T-cell (primary cell): ENCODE measurements around the gene SPOCK2. TPM values are rescaled to one million over a fixed set of nuclear protein-coding genes. Genes with fewer than 3 reads are reported as not detected.
A peak's percentile ranks its signal among the peaks of the same experiment; 100 is the strongest.

ENCODE experiments used
- ATAC-seq, 4 experiments: fragments of 200-7000 bp in 3 of 4; fragments of 150-1000 bp in 1 of 4; cut with Tn5 transposase; replicated peaks in 1 of 4; 1 replicate in 3 of 4; 2 replicates in 1 of 4; pipeline ENCODE4 v1.10.0; 2021; ENCODE audit warnings: moderate library complexity in 3 of 4, mild to moderate bottlenecking in 2 of 4, moderate number of reproducible peaks in 1 of 4
- CTCF ChIA-PET, 2 donors: fragments of 300-600 bp; sonication (Branson Sonifier 250); formaldehyde crosslinking; loops; one replicate each; lab custom pipeline; 2022; ENCODE audit warnings: antibody characterized with exemption in 2 of 2; lab: Charles Lee
- POLR2A ChIA-PET, 2 donors: fragments of 300-600 bp; sonication (Branson Sonifier 250); formaldehyde crosslinking; loops; one replicate each; lab custom pipeline; 2022; ENCODE audit warnings: antibody characterized with exemption in 2 of 2; lab: Charles Lee
- DNase-seq, 35 experiments: peaks; one replicate each; pipeline versions ENCODE4 v3.0.0 to v3.0.0-alpha.2; 2013 to 2023
- H3K27ac ChIP-seq: one replicate; pipeline ENCODE4 v1.5.1; 2013; ENCODE audit warnings: low read length
- H3K27me3 ChIP-seq, 2 experiments: replicated peaks in 1 of 2; 1 replicate in 1 of 2; 2 replicates in 1 of 2; pipeline versions ENCODE4 v1.6.1 to v1.7.0; 2013; ENCODE audit warnings: low read length in 1 of 2, mixed read lengths in 1 of 2; ENCODE audit not compliant: control insufficient read depth in 2 of 2, insufficient read depth in 2 of 2; ENCODE audit errors: extremely low read depth in 1 of 2
- H3K36me3 ChIP-seq, 2 donors: 1 replicate in 1 of 2; 2 replicates in 1 of 2; pipeline versions ENCODE4 v1.6.1 to v1.7.0; 2013; ENCODE audit warnings: low read length in 1 of 2; ENCODE audit not compliant: control insufficient read depth in 2 of 2, insufficient read depth in 1 of 2; ENCODE audit errors: extremely low read depth in 1 of 2
- H3K4me1 ChIP-seq, 2 experiments: 1 replicate in 1 of 2; 2 replicates in 1 of 2; pipeline versions ENCODE4 v1.6.1 to v1.7.0; 2013; ENCODE audit warnings: low read length in 2 of 2, mixed read lengths in 1 of 2; ENCODE audit not compliant: insufficient read depth in 2 of 2, control insufficient read depth in 1 of 2; ENCODE audit errors: extremely low read depth in 1 of 2
- H3K4me3 ChIP-seq, 2 donors: 1 replicate in 1 of 2; 2 replicates in 1 of 2; pipeline versions ENCODE4 v1.5.1 to v1.7.0; 2013; ENCODE audit warnings: mild to moderate bottlenecking in 2 of 2, low read length in 1 of 2, moderate library complexity in 1 of 2; ENCODE audit not compliant: control insufficient read depth in 1 of 2; ENCODE audit errors: extremely low read depth in 1 of 2
- H3K9me3 ChIP-seq: 2 replicates; pipeline ENCODE4 v1.7.0; 2013
- H3K27ac Mint-ChIP-seq, 2 donors: one replicate each; pipeline ENCODE4 v1.8.0; 2020 to 2021; ENCODE audit warnings: mild to moderate bottlenecking in 2 of 2, mixed read lengths in 2 of 2
- H3K27me3 Mint-ChIP-seq, 2 donors: one replicate each; pipeline ENCODE4 v1.8.0; 2021 to 2022; ENCODE audit warnings: mixed read lengths in 2 of 2
- H3K36me3 Mint-ChIP-seq: one replicate; pipeline ENCODE4 v1.8.0; 2021; ENCODE audit warnings: mixed read lengths
- H3K4me1 Mint-ChIP-seq, 3 donors: one replicate each; pipeline ENCODE4 v1.8.0; 2020 to 2022; ENCODE audit warnings: mixed read lengths in 3 of 3, mild to moderate bottlenecking in 1 of 3
- H3K4me3 Mint-ChIP-seq, 3 donors: one replicate each; pipeline ENCODE4 v1.8.0; 2020 to 2022; ENCODE audit warnings: mild to moderate bottlenecking in 3 of 3, mixed read lengths in 3 of 3, moderate library complexity in 3 of 3
- H3K9me3 Mint-ChIP-seq, 3 donors: one replicate each; pipeline ENCODE4 v1.8.0; 2020 to 2022; ENCODE audit warnings: mixed read lengths in 3 of 3
- whole genome bisulfite sequencing: methylation state at CpG from one replicate; pipeline ENCODE4 v1.1.5; 2013; ENCODE audit warnings: missing lambda C conversion rate; ENCODE audit not compliant: insufficient coverage; 5-methylcytosine and 5-hydroxymethylcytosine counted together
- total RNA-seq, 35 experiments: library from RNA in 6 of 35; stranded (reverse) in 6 of 35; fragments of 120-200 nt in 1 of 35; gene quantifications; one replicate each; pipeline versions ENCODE4 v1.2.1 to v1.2.4 and lab custom pipeline; 2013 to 2026

Gene SPOCK2
- total RNA-seq, 5 donors from 2014 or later (not counting 1 experiment from before 2014, with no cell fraction given), result 501 to 684 (median 547) TPM

- DNase-seq (peak in 34 of 35 experiments; percentile 59 to 93 (median 82)), ATAC-seq (peak; percentile 62 to 68 (median 64))
- WGBS, result 4% methylated on average over 3 of the region's 5 CpGs
- H3K9me3 Mint-ChIP-seq, result no peaks in the 10 kb centered on the region
- Histone ChIP-seq H3K27me3 (no peaks in the 10 kb centered on the region), H3K27ac (peak overlapping the region; percentile 80), H3K36me3 (peaks cover 8 to 59% of the 10 kb centered on the region in 2 donors), H3K4me3 (peak overlapping the region; percentile 34 to 52), H3K4me1 (peaks cover 63 to 100% of the 10 kb centered on the region in 2 experiments), H3K9me3 (no peaks in the 10 kb centered on the region)
- ChIA-PET POLR2A (interaction anchor here (0.7 to 1.3 kb wide), 7 partner anchors 8 to 252 kb away, joined by 3 to 8 read pairs (median 3); partner anchors contain the start of gene SPOCK2 (in 1 of the 2)), CTCF (interaction anchor here (0.6 to 1.6 kb wide), 9 partner anchors 29 to 1925 kb away, joined by 3 to 7 read pairs (median 3); no protein-coding TSS in a partner anchor)
- H3K36me3 Mint-ChIP-seq, result peaks cover 20% of the 10 kb centered on the region
- peak overlapping the region; percentile 75 to 96 (median 76) for H3K4me3 Mint-ChIP-seq
- H3K4me1 Mint-ChIP-seq, result peaks cover 95 to 99% (median 96%) of the 10 kb centered on the region in 3 donors
- H3K27ac Mint-ChIP-seq, result peak overlapping the region; percentile 93 to 94
- H3K27me3 Mint-ChIP-seq, result no peaks in the 10 kb centered on the region
Observed at GRCh38 chr10:72079356-72079755, 9.0 kb downstream of the SPOCK2 start.

- H3K36me3 ChIP-seq, result peaks cover 10 to 64% of the 10 kb centered on the region in 2 donors
- peak overlapping the region; percentile 65 for H3K27ac ChIP-seq
- no peaks in the 10 kb centered on the region for H3K27me3 ChIP-seq
- H3K4me1 Mint-ChIP-seq, result peaks cover 93 to 97% (median 93%) of the 10 kb centered on the region in 3 donors
- no peaks in the 10 kb centered on the region for H3K9me3 Mint-ChIP-seq
- H3K27me3 Mint-ChIP-seq, result no peaks in the 10 kb centered on the region
- POLR2A ChIA-PET, result interaction anchor here (0.6 to 1.1 kb wide), 2 partner anchors 45 kb away, joined by 5 to 6 read pairs; no protein-coding TSS in a partner anchor
- peak overlapping the region; percentile 66 to 91 for H3K27ac Mint-ChIP-seq
- DNase-seq, result no peak
- peaks cover 24% of the 10 kb centered on the region for H3K36me3 Mint-ChIP-seq
- peak overlapping the region; percentile 29 to 96 (median 49) for H3K4me3 Mint-ChIP-seq
- WGBS, result 84% methylated on average over 13 of the region's 20 CpGs
- CTCF ChIA-PET, result interaction anchor here (0.5 to 1.8 kb wide), 2 partner anchors 29 to 1950 kb away, joined by 4 to 8 read pairs; no protein-coding TSS in a partner anchor
- H3K4me3 ChIP-seq, result no peak overlapping the region
- peaks cover 45 to 99% of the 10 kb centered on the region in 2 experiments for H3K4me1 ChIP-seq
- no peaks in the 10 kb centered on the region for H3K9me3 ChIP-seq
- ATAC-seq, result no peak
Observed at GRCh38 chr10:72077275-72077990, 10.9 kb downstream of the SPOCK2 start.

- Histone ChIP-seq H3K4me3 (no peak overlapping the region), H3K9me3 (no peaks in the 10 kb centered on the region), H3K36me3 (peaks cover 13 to 64% of the 10 kb centered on the region in 2 donors), H3K4me1 (peaks cover 40 to 99% of the 10 kb centered on the region in 2 experiments), H3K27ac (peak overlapping the region; percentile 65), H3K27me3 (no peaks in the 10 kb centered on the region)
- POLR2A ChIA-PET, result interaction anchor here (0.5 to 1.1 kb wide), 3 partner anchors 46 to 48 kb away, joined by 5 to 6 read pairs (median 6); no protein-coding TSS in a partner anchor
- Mint-ChIP-seq H3K4me3 (peak overlapping the region; percentile 17 to 96 (median 49)), H3K9me3 (no peaks in the 10 kb centered on the region), H3K36me3 (peaks cover 29% of the 10 kb centered on the region), H3K4me1 (peaks cover 90 to 95% (median 92%) of the 10 kb centered on the region in 3 donors), H3K27ac (peak overlapping the region; percentile 85 to 91), H3K27me3 (no peaks in the 10 kb centered on the region)
- no CpG with 5 or more reads among the region's 5 CpGs for WGBS
- CTCF ChIA-PET, result interaction anchor here in 1 of 2 donors (1.8 kb wide), 1 partner anchor 28 kb away, joined by 8 read pairs; no protein-coding TSS in a partner anchor
- DNase-seq (no peak), ATAC-seq (no peak)
Observed at GRCh38 chr10:72076756-72077155, 11.6 kb downstream of the SPOCK2 start.

GRCh38 chr10:72075376-72076115 is 12.8 kb downstream of the SPOCK2 start:
- H3K27ac Mint-ChIP-seq, result peak overlapping the region; percentile 60 to 91
- H3K4me3 Mint-ChIP-seq, result peak overlapping the region; percentile 6 to 96 (median 9)
- H3K36me3 Mint-ChIP-seq, result peaks cover 29% of the 10 kb centered on the region
- no peaks in the 10 kb centered on the region for H3K9me3 Mint-ChIP-seq
- H3K4me1 Mint-ChIP-seq, result peaks cover 83 to 92% (median 90%) of the 10 kb centered on the region in 3 donors
- Histone ChIP-seq H3K4me3 (no peak overlapping the region), H3K4me1 (peaks cover 29 to 97% of the 10 kb centered on the region in 2 experiments), H3K27ac (peak overlapping the region; percentile 65), H3K27me3 (no peaks in the 10 kb centered on the region), H3K9me3 (no peaks in the 10 kb centered on the region), H3K36me3 (peaks cover 16 to 65% of the 10 kb centered on the region in 2 donors)
- ATAC-seq (no peak), DNase-seq (peak in 1 of 35 experiments; percentile 6)
- 72% methylated on average over 8 of the region's 12 CpGs for WGBS
- POLR2A ChIA-PET, result no interaction called here
- CTCF ChIA-PET, result interaction anchor here in 1 of 2 donors (1.8 kb wide), 1 partner anchor 27 kb away, joined by 8 read pairs; no protein-coding TSS in a partner anchor
- H3K27me3 Mint-ChIP-seq, result no peaks in the 10 kb centered on the region

- Mint-ChIP-seq H3K27ac (peak overlapping the region; percentile 71 to 91), H3K27me3 (no peaks in the 10 kb centered on the region), H3K4me1 (peaks cover 79 to 89% (median 85%) of the 10 kb centered on the region in 3 donors), H3K9me3 (no peaks in the 10 kb centered on the region), H3K4me3 (peak overlapping the region in 1 of 3 donors; percentile 96), H3K36me3 (peaks cover 34% of the 10 kb centered on the region)
- H3K27ac ChIP-seq, result peak overlapping the region; percentile 65
- WGBS, result 82% methylated on average over 8 of the region's 18 CpGs
- CTCF ChIA-PET, result no interaction called here
- no peak overlapping the region for H3K4me3 ChIP-seq
- no peaks in the 10 kb centered on the region for H3K9me3 ChIP-seq
- no peaks in the 10 kb centered on the region for H3K27me3 ChIP-seq
- ATAC-seq, result no peak
- POLR2A ChIA-PET, result interaction anchor here in 1 of 2 donors (0.6 kb wide), 1 partner anchor 155 kb away, joined by 3 read pairs; no protein-coding TSS in a partner anchor
- no peak for DNase-seq
- peaks cover 21 to 96% of the 10 kb centered on the region in 2 experiments for H3K4me1 ChIP-seq
- H3K36me3 ChIP-seq, result peaks cover 16 to 66% of the 10 kb centered on the region in 2 donors
Observed at GRCh38 chr10:72074574-72075375, 13.6 kb downstream of the SPOCK2 start.
